ENCODE measurements around the gene DEAF1.

GRCh38 chr11:607020-607780 lies 87.8 kb downstream of the DEAF1 start:
- TF ChIP-seq EZH2 (IDR thresholded peaks at IDR 0.05; ENCODE audit: insufficient read depth, low read length) (no peak), CTCF (IDR thresholded peaks at IDR 0.05; ENCODE audit: insufficient read depth, low read depth, low read length) (no peak)

All from astrocyte (in vitro differentiated cells and primary cell).